K562 (cell line): ENCODE data around the gene TMEM184B. TPM values are rescaled to one million over a fixed set of nuclear protein-coding genes. Genes with fewer than 3 reads are reported as not detected.
A peak's percentile ranks its signal among the peaks of the same experiment; 100 is the strongest.

Source experiments
- ATAC-seq: fragments of 200-7000 bp; cut with Tn5 transposase; 3 replicates; pipeline ENCODE4 v1.9.1; 2020; ENCODE audit warnings: moderate library complexity
- BruUV-seq: library from RNA; stranded (reverse); fragments of 400-500 nt; replicated peaks from 2 replicates; lab custom pipeline; 2021; lab: Mats Ljungman, UMichigan
- CTCF ChIA-PET: fragments of 300-600 bp; formaldehyde crosslinking; extraction: SDS; loops from one replicate; lab custom pipeline; 2021; ENCODE audit warnings: low intra/inter-chr PET ratio; lab: Yijun Ruan, JAX
- POLR2A ChIA-PET: fragments of 300-600, 350-650 bp; sonication (Branson Sonifier 250); formaldehyde crosslinking; extraction: SDS; loops from one replicate; lab custom pipeline; 2021; ENCODE audit warnings: antibody characterized with exemption, inconsistent platforms; lab: Yijun Ruan, JAX
- DNase-seq, 4 experiments: peaks; one replicate each; pipeline versions ENCODE4 v3.0.0 to v3.0.0-alpha.2; 2011 to 2018; ENCODE audit warnings: low spot score in 3 of 4, mixed read lengths in 3 of 4; ENCODE audit errors: extremely low read depth in 1 of 4
- FAIRE-seq: peaks from 2 replicates; lab custom pipeline; 2011; peaks lifted over from hg19 to GRCh38; lab: Jason Lieb, UNC
- H2AFZ ChIP-seq: 2 replicates; pipeline ENCODE4 v1.6.0; 2011; ENCODE audit warnings: low read depth, low read length, control low read depth, inconsistent platforms
- H3K27ac ChIP-seq: fragments of 200-600 bp; 3 replicates; pipeline ENCODE4 v1.8.0; 2011; ENCODE audit warnings: low read depth, mild to moderate bottlenecking, control low read depth, inconsistent platforms, low read length, moderate library complexity, mixed read lengths; ENCODE audit errors: extremely low read depth
- H3K27me3 ChIP-seq, 2 experiments: fragments of 300-600 bp in 1 of 2; 2 replicates in 1 of 2; 3 replicates in 1 of 2; pipeline versions ENCODE4 v1.6.0 to v1.8.0; 2011; ENCODE audit warnings: inconsistent platforms in 2 of 2, low read length in 2 of 2, mild to moderate bottlenecking in 1 of 2, mixed read lengths in 1 of 2, moderate library complexity in 1 of 2; ENCODE audit not compliant: control insufficient read depth in 2 of 2, insufficient read depth in 2 of 2
- H3K36me3 ChIP-seq: fragments of 300-600 bp; 3 replicates; pipeline ENCODE4 v1.8.0; 2011; ENCODE audit warnings: mild to moderate bottlenecking, low read length, inconsistent platforms; ENCODE audit not compliant: control insufficient read depth, insufficient read depth
- H3K4me1 ChIP-seq, 2 experiments: fragments of 200-600 bp in 1 of 2; replicated peaks in 1 of 2; 2 replicates in 1 of 2; 3 replicates in 1 of 2; pipeline versions ENCODE4 v1.5.1 to v1.8.0; 2011; ENCODE audit warnings: inconsistent platforms in 2 of 2, low read length in 2 of 2, mild to moderate bottlenecking in 1 of 2, mixed read lengths in 1 of 2, moderate library complexity in 1 of 2; ENCODE audit not compliant: control insufficient read depth in 2 of 2, insufficient read depth in 2 of 2
- H3K4me2 ChIP-seq: 2 replicates; pipeline ENCODE4 v1.6.1; 2011; ENCODE audit warnings: low read length, control low read depth, inconsistent platforms, mixed read lengths; ENCODE audit not compliant: insufficient read depth
- H3K4me3 ChIP-seq: fragments of 200-600 bp; sonication (generic), shearing (Covaris generic); 2 replicates; pipeline ENCODE4 v1.5.1; 2016; ENCODE audit warnings: control low read depth, inconsistent platforms
- H3K79me2 ChIP-seq: fragments of 200-600 bp; 3 replicates; pipeline ENCODE4 v1.8.0; 2011; ENCODE audit warnings: low read length, inconsistent platforms; ENCODE audit not compliant: control insufficient read depth, insufficient read depth
- H3K9ac ChIP-seq, 2 experiments: 2 replicates each; pipeline versions ENCODE4 v1.6.0 to v1.6.1; 2011; ENCODE audit warnings: low read depth in 2 of 2, low read length in 2 of 2, control low read depth in 1 of 2, inconsistent platforms in 1 of 2, mild to moderate bottlenecking in 1 of 2, mixed read lengths in 1 of 2; ENCODE audit not compliant: insufficient read depth in 1 of 2
- H3K9me1 ChIP-seq: one replicate; pipeline ENCODE4 v1.6.0; 2011; ENCODE audit warnings: inconsistent platforms, mild to moderate bottlenecking, low read length, moderate library complexity; ENCODE audit not compliant: control insufficient read depth, insufficient read depth
- H3K9me3 ChIP-seq: replicated peaks from 2 replicates; pipeline ENCODE4 v1.5.1; 2011; ENCODE audit warnings: low read depth, low read length, inconsistent platforms; ENCODE audit not compliant: control insufficient read depth, insufficient read depth
- H4K20me1 ChIP-seq: replicated peaks from 2 replicates; pipeline ENCODE4 v1.6.1; 2011; ENCODE audit warnings: low read length, inconsistent platforms, mixed read lengths; ENCODE audit not compliant: control insufficient read depth, insufficient read depth
- PKNOX1 ChIP-seq: fragments of 450-650 bp; IDR thresholded peaks from 2 replicates; pipeline ENCODE4 v1.6.1; 2016
- POLR2G ChIP-seq: fragments of 200-400 bp; formaldehyde crosslinking; IDR thresholded peaks from 2 replicates; pipeline ENCODE4 v1.6.1; 2017; ENCODE audit warnings: low read depth, mild to moderate bottlenecking, antibody characterized with exemption, low read length, moderate library complexity
- WGBS: fragments of 100-300 bp; shearing (Covaris generic); methylation state at CpG from one replicate; pipeline ENCODE4 v1.1.6; 2016; ENCODE audit warnings: low coverage, mixed read lengths; ENCODE audit not compliant: insufficient coverage; ENCODE audit errors: missing lambda C conversion rate; 5-methylcytosine and 5-hydroxymethylcytosine counted together
- in situ Hi-C: fragments of 300-500 bp; cut with MboI; formaldehyde crosslinking; loops from 4 replicates; pipeline ENCODE4 v1.15.0; 2018; ENCODE audit warnings: inconsistent platforms, mixed read lengths
- intact Hi-C: fragments of 100-400 bp; cut with micrococcal nuclease; formaldehyde crosslinking; loops from 2 replicates; pipeline ENCODE4 v1.14.2; 2022
- polyA plus RNA-seq, 8 experiments: library from polyadenylated mRNA; depleted of rRNA in 4 of 8; stranded (reverse) in 5 of 8; unstranded in 3 of 8; fragments of >200 nt; fragmentation: Nextera tagmentation in 2 of 8; fragmentation: Illumina TruSeq in 1 of 8; extraction: Ambion mirVana in 2 of 8; extraction: Trizol in 1 of 8; gene quantifications; 2 replicates each; pipeline versions ENCODE4 v1.2.1 to v1.2.3, GENCODE V29; 2011 to 2014; ENCODE audit warnings: inconsistent platforms in 1 of 8, missing spikeins in 1 of 8
- total RNA-seq, 7 experiments: library from RNA; depleted of rRNA in 6 of 7; stranded (reverse); fragments of >200 nt in 6 of 7; fragmentation: Illumina TruSeq in 2 of 7; extraction: Trizol in 2 of 7; gene quantifications; 2 replicates each; pipeline versions ENCODE4 v1.2.1 to v1.2.3, GENCODE V29; 2011 to 2021; ENCODE audit warnings: low replicate concordance in 1 of 7

TMEM184B gene
- total and polyA plus RNA-seq, 9 of the 15 experiments (the other 6 are each of a cell fraction or from before 2014, with no cell fraction given): 0.31 to 25.1 (median 6.2) TPM

GRCh38 chr22:38314933-38315822 is 42.4 kb upstream of the TMEM184B start:
- peak overlapping the region; percentile 78; the same call in 1 of the 2 replicates for H3K4me2 ChIP-seq
- POLR2A ChIA-PET: interaction anchor here (1.0 to 1.8 kb wide), 7 partner anchors 9 to 48 kb away, joined by 4 to 9 read pairs (median 5); no protein-coding TSS in a partner anchor
- H3K79me2 ChIP-seq: peaks cover 70% of the 10 kb centered on the region
- peak overlapping the region; percentile 86 for H3K4me3 ChIP-seq
- in situ Hi-C loops (no loop called here), intact Hi-C loops (no loop called here)
- DNase-seq (no peak), ATAC-seq (no peak), FAIRE-seq (no peak)
- H3K9me3 ChIP-seq: no peaks in the 10 kb centered on the region
- H3K36me3 ChIP-seq: peaks cover 40% of the 10 kb centered on the region; the same call in 1 of the 3 replicates
- no peak overlapping the region for H2AFZ ChIP-seq
- H3K4me1 ChIP-seq: peaks cover 23 to 53% of the 10 kb centered on the region in 2 experiments
- TF ChIP-seq PKNOX1 (no peak), POLR2G (0 out of 2 replicates have a peak, but pooled peaks have one; percentile 34)
- peaks cover 43% of the 10 kb centered on the region for H4K20me1 ChIP-seq
- no peaks in the 10 kb centered on the region; a peak in 1 of 5 replicates for H3K27me3 ChIP-seq
- H3K27ac ChIP-seq: no peak overlapping the region
- no TSS peak for BruUV-seq
- CTCF ChIA-PET: no interaction called here
- 76% methylated on average over 16 of the region's 21 CpGs for WGBS
- H3K9me1 ChIP-seq: no peaks in the 10 kb centered on the region
- H3K9ac ChIP-seq: peak overlapping the region; percentile 78 to 92; a peak in 2 of 4 replicates
